IMR-90 (cell line): ENCODE measurements around the gene COX10. TPM values are rescaled to one million over a fixed set of nuclear protein-coding genes. Genes with fewer than 3 reads are reported as not detected.

Experiments
- ATAC-seq: fragments of 200-7000 bp; cut with Tn5 transposase; 2 replicates; pipeline ENCODE4 v1.9.1; 2020; ENCODE audit warnings: low read depth, mild to moderate bottlenecking, moderate library complexity
- BruUV-seq: library from RNA; stranded (reverse); fragments of 400-500 nt; replicated peaks from 2 replicates; lab custom pipeline; 2021; lab: Mats Ljungman, UMichigan
- CTCF ChIA-PET: fragments of 300-600 bp; formaldehyde crosslinking; extraction: SDS; loops from one replicate; lab custom pipeline; 2021; ENCODE audit warnings: antibody characterized with exemption; lab: Yijun Ruan, JAX
- POLR2A ChIA-PET: fragments of 300-600 bp; sonication (Branson Sonifier 250); formaldehyde crosslinking; loops from one replicate; lab custom pipeline; 2022; ENCODE audit warnings: antibody characterized with exemption; ENCODE audit not compliant: unreplicated experiment; lab: Charles Lee
- DNase-seq: peaks from one replicate; pipeline ENCODE4 v3.0.0; 2013
- H2AFZ ChIP-seq: replicated peaks from 2 replicates; pipeline ENCODE3; 2013; ENCODE audit warnings: low read length, mild to moderate bottlenecking; ENCODE audit not compliant: poor library complexity
- H2AK5ac ChIP-seq: 2 replicates; pipeline ENCODE4 v1.6.1; 2013; ENCODE audit warnings: low read depth, low read length, inconsistent platforms
- H2AK9ac ChIP-seq: replicated peaks from 2 replicates; pipeline ENCODE3; 2013; ENCODE audit warnings: mild to moderate bottlenecking, low read depth, low read length, moderate library complexity; ENCODE audit not compliant: poor library complexity
- H2BK120ac ChIP-seq: 2 replicates; pipeline ENCODE4 v1.6.1; 2013; ENCODE audit warnings: low read depth, low read length, inconsistent platforms
- H2BK15ac ChIP-seq: 3 replicates; pipeline ENCODE4 v1.6.1; 2013; ENCODE audit warnings: low read depth, low read length, inconsistent platforms
- H2BK20ac ChIP-seq: 2 replicates; pipeline ENCODE4 v1.6.1; 2013; ENCODE audit warnings: low read depth, mild to moderate bottlenecking, inconsistent platforms, low read length, moderate library complexity
- H2BK5ac ChIP-seq: 2 replicates; pipeline ENCODE4 v1.6.1; 2013; ENCODE audit warnings: mild to moderate bottlenecking, low read depth, low read length, inconsistent platforms; ENCODE audit not compliant: poor library complexity, severe bottlenecking
- H3K14ac ChIP-seq: replicated peaks from 2 replicates; pipeline ENCODE4 v1.6.1; 2013; ENCODE audit warnings: low read depth, low read length, inconsistent platforms
- H3K18ac ChIP-seq: 2 replicates; pipeline ENCODE4 v1.6.1; 2013; ENCODE audit warnings: low read depth, low read length, control low read depth
- H3K23ac ChIP-seq: 2 replicates; pipeline ENCODE4 v1.6.1; 2013; ENCODE audit warnings: low read depth, low read length, inconsistent platforms
- H3K27ac ChIP-seq: 2 replicates; pipeline ENCODE4 v1.5.1; 2013; ENCODE audit warnings: mild to moderate bottlenecking, control low read depth, low read length; ENCODE audit not compliant: insufficient read depth
- H3K27me3 ChIP-seq: 2 replicates; pipeline ENCODE4 v1.6.1; 2013; ENCODE audit warnings: low read length; ENCODE audit not compliant: control insufficient read depth, insufficient read depth
- H3K36me3 ChIP-seq: 2 replicates; pipeline ENCODE4 v1.6.1; 2013; ENCODE audit warnings: low read length, mixed read lengths; ENCODE audit not compliant: control insufficient read depth, insufficient read depth
- H3K4ac ChIP-seq: 2 replicates; pipeline ENCODE4 v1.6.1; 2013; ENCODE audit warnings: low read depth, low read length, inconsistent platforms
- H3K4me1 ChIP-seq: 2 replicates; pipeline ENCODE4 v1.6.1; 2013; ENCODE audit warnings: low read length, mixed read lengths; ENCODE audit not compliant: control insufficient read depth, insufficient read depth
- H3K4me2 ChIP-seq: 2 replicates; pipeline ENCODE4 v1.6.1; 2013; ENCODE audit warnings: low read depth, mild to moderate bottlenecking, control low read depth, low read length, moderate library complexity
- H3K4me3 ChIP-seq: 2 replicates; pipeline ENCODE4 v1.5.1; 2013; ENCODE audit warnings: low read depth, mild to moderate bottlenecking, control low read depth, low read length, moderate library complexity; ENCODE audit not compliant: insufficient read depth
- H3K56ac ChIP-seq: 2 replicates; pipeline ENCODE4 v1.6.1; 2013; ENCODE audit warnings: low read length, inconsistent platforms; ENCODE audit not compliant: insufficient read depth; ENCODE audit errors: extremely low read depth
- H3K79me1 ChIP-seq, 2 experiments: 2 replicates each; pipeline ENCODE4 v1.6.1; 2013; ENCODE audit warnings: low read length in 2 of 2, inconsistent platforms in 1 of 2, low read depth in 1 of 2
- H3K9ac ChIP-seq: 2 replicates; pipeline ENCODE4 v1.6.1; 2013; ENCODE audit warnings: low read depth, low read length, control low read depth
- H3K9me1 ChIP-seq: 2 replicates; pipeline ENCODE4 v1.6.1; 2013; ENCODE audit warnings: low read length, inconsistent platforms; ENCODE audit not compliant: insufficient read depth
- H3K9me3 ChIP-seq: 2 replicates; pipeline ENCODE4 v1.6.1; 2013; ENCODE audit warnings: low read length; ENCODE audit not compliant: control insufficient read depth, insufficient read depth
- H4K20me1 ChIP-seq: 2 replicates; pipeline ENCODE4 v1.6.1; 2013; ENCODE audit warnings: low read length, inconsistent platforms; ENCODE audit not compliant: insufficient read depth
- H4K5ac ChIP-seq: 2 replicates; pipeline ENCODE4 v1.6.1; 2013; ENCODE audit warnings: mild to moderate bottlenecking, low read depth, low read length, control low read depth
- H4K8ac ChIP-seq, 2 experiments: 2 replicates each; pipeline ENCODE4 v1.6.1; 2013; ENCODE audit warnings: low read depth in 2 of 2, low read length in 2 of 2, control low read depth in 1 of 2, inconsistent platforms in 1 of 2
- H4K91ac ChIP-seq: 2 replicates; pipeline ENCODE4 v1.6.1; 2013; ENCODE audit warnings: low read depth, low read length, inconsistent platforms; ENCODE audit not compliant: insufficient read depth
- POLR2A ChIP-seq: IDR thresholded peaks from 2 replicates; pipeline ENCODE4 v1.6.1; 2012; ENCODE audit warnings: mild to moderate bottlenecking, low read depth, low read length
- WGBS, 2 experiments: methylation state at CpG; one replicate each; pipeline versions ENCODE4 v1.1.5 to v1.1.7; 2013; ENCODE audit warnings: missing lambda C conversion rate in 2 of 2; ENCODE audit not compliant: insufficient read length in 1 of 2; ENCODE audit errors: extremely low coverage in 2 of 2; 5-methylcytosine and 5-hydroxymethylcytosine counted together
- dilution Hi-C: fragments of 300-500 bp; cut with HindIII; formaldehyde crosslinking; loops from one replicate; pipeline ENCODE4 v1.14.3; 2018; ENCODE audit warnings: low sequenced_read_pairs; ENCODE audit not compliant: unreplicated experiment
- in situ Hi-C: fragments of 300-500 bp; cut with MboI; formaldehyde crosslinking; loops from 3 replicates; pipeline ENCODE4 v1.14.3; 2019; ENCODE audit warnings: low sequenced_read_pairs, inconsistent platforms, mixed read lengths
- intact Hi-C: fragments of 100-400 bp; cut with micrococcal nuclease; formaldehyde crosslinking; loops from 2 replicates; pipeline ENCODE4 v1.10.0; 2022
- polyA plus RNA-seq, 3 experiments: library from polyadenylated mRNA; depleted of rRNA; stranded (reverse); fragments of >200 nt; gene quantifications; 2 replicates each; pipeline ENCODE4 v1.2.3, GENCODE V29; 2012; ENCODE audit warnings: low replicate concordance in 1 of 3
- total RNA-seq: library from RNA; depleted of rRNA; stranded (reverse); fragments of >200 nt; gene quantifications from 2 replicates; pipeline ENCODE4 v1.2.3, GENCODE V29; 2012
- TF ChIP-seq, protein P1 (sequence below): conservative IDR thresholded peaks from 2 replicates; pipeline ENCODE4 v1.5.1; 2012; ENCODE audit warnings: mild to moderate bottlenecking, low read depth, low read length, improper control_type of control experiment

COX10 gene
- total and polyA plus RNA-seq, 2 of the 4 experiments (the other 2 are of a cell fraction): 15.4 to 16.1 TPM

DNA sequence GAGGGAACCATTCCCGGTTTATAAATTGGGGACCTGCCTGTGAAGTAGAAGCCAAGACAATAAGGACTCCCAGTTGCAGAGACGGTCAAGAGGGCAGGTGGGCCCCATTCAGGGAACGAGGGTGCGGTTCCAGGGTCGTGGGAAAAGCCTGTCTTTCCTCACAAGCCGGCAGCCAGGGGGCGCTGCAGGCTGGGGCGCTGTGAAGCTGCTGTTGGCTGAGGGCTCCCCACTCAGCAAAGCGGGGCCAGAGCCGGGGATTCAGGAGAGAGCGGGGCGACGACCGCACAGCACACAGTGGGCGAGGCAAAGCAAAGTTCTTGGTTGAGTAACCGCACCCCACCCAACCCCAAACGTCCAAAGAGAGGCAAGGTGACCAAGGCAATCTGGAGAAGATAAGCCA lies 142.5 kb downstream of the COX10 start:
- H3K4me2 ChIP-seq: no peak overlapping the region
- no peaks in the 10 kb centered on the region for H4K20me1 ChIP-seq
- peaks cover 8% of the 10 kb centered on the region for H3K36me3 ChIP-seq
- H4K91ac ChIP-seq: no peak overlapping the region
- H3K56ac ChIP-seq: no peak overlapping the region
- H3K14ac ChIP-seq: no peak overlapping the region
- no peak overlapping the region for H3K23ac ChIP-seq
- H2BK20ac ChIP-seq: no peak overlapping the region
- in situ Hi-C loops: no loop called here
- intact Hi-C loops: no loop called here
- H3K9me1 ChIP-seq: peaks cover 2% of the 10 kb centered on the region; the same call in 1 of the 2 replicates
- H3K4me3 ChIP-seq: no peak overlapping the region
- H3K79me1 ChIP-seq: no peaks in the 10 kb centered on the region
- no peak overlapping the region for H3K9ac ChIP-seq
- no peak overlapping the region for H2AFZ ChIP-seq
- POLR2A ChIA-PET: no interaction called here
- no peak overlapping the region for H3K18ac ChIP-seq
- CTCF ChIA-PET: no interaction called here
- H2BK15ac ChIP-seq: no peak overlapping the region
- no peak for TF ChIP-seq POLR2A
- TF ChIP-seq, protein P1, sequence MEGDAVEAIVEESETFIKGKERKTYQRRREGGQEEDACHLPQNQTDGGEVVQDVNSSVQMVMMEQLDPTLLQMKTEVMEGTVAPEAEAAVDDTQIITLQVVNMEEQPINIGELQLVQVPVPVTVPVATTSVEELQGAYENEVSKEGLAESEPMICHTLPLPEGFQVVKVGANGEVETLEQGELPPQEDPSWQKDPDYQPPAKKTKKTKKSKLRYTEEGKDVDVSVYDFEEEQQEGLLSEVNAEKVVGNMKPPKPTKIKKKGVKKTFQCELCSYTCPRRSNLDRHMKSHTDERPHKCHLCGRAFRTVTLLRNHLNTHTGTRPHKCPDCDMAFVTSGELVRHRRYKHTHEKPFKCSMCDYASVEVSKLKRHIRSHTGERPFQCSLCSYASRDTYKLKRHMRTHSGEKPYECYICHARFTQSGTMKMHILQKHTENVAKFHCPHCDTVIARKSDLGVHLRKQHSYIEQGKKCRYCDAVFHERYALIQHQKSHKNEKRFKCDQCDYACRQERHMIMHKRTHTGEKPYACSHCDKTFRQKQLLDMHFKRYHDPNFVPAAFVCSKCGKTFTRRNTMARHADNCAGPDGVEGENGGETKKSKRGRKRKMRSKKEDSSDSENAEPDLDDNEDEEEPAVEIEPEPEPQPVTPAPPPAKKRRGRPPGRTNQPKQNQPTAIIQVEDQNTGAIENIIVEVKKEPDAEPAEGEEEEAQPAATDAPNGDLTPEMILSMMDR: peak; percentile 14; the same call in 1 of the 2 replicates
- H2BK5ac ChIP-seq: no peak overlapping the region
- no peaks in the 10 kb centered on the region for H3K4me1 ChIP-seq
- H3K27ac ChIP-seq: no peak overlapping the region
- no peak overlapping the region for H2BK120ac ChIP-seq
- no peak for ATAC-seq
- 20% methylated on average over 1 of the region's 17 CpGs; no CpG with 5 or more reads in 1 of the 2 experiments for WGBS, 2 experiments
- no TSS peak for BruUV-seq
- dilution Hi-C loops: no loop called here
- H2AK9ac ChIP-seq: no peak overlapping the region
- H4K8ac ChIP-seq: no peak overlapping the region
- H2AK5ac ChIP-seq: no peak overlapping the region
- no peak overlapping the region for H4K5ac ChIP-seq
- no peak overlapping the region for H3K4ac ChIP-seq
- DNase-seq: no peak
- no peaks in the 10 kb centered on the region for H3K27me3 ChIP-seq
- peaks cover 4% of the 10 kb centered on the region; the same call in 1 of the 2 replicates for H3K9me3 ChIP-seq
